SK-N-SH treated with all-trans-retinoic acid at 6 μM for 48 hours (cell line): ENCODE data around the gene ANXA11.

Experiments used
- ARNTL ChIP-seq: fragments of 450-650 bp; formaldehyde crosslinking; IDR thresholded peaks from 2 replicates; pipeline ENCODE4 v1.5.0; 2020; ENCODE audit warnings: low read depth, mild to moderate bottlenecking, moderate library complexity, borderline replicate concordance
- CREB5 ChIP-seq: fragments of 250-450 bp; sonication (Bioruptor Pico); IDR thresholded peaks from 2 replicates; pipeline ENCODE4 v1.5.1; 2020; ENCODE audit warnings: low read depth, mild to moderate bottlenecking, moderate library complexity
- ESRRG ChIP-seq: fragments of 250-450 bp; sonication (Bioruptor Pico); IDR thresholded peaks from 2 replicates; pipeline ENCODE4 v1.6.1; 2021; ENCODE audit warnings: mild to moderate bottlenecking
- GLIS3 ChIP-seq: fragments of 250-450 bp; sonication (Bioruptor Pico); IDR thresholded peaks from 2 replicates; pipeline ENCODE4 v1.5.0; 2020; ENCODE audit warnings: mild to moderate bottlenecking, moderate library complexity
- ISL1 ChIP-seq: fragments of 250-450 bp; sonication (Bioruptor Pico); IDR thresholded peaks from 2 replicates; pipeline ENCODE4 v2.1.2; 2022; ENCODE audit warnings: mild to moderate bottlenecking, moderate library complexity
- TOX ChIP-seq: fragments of 250-450 bp; sonication (Bioruptor Pico); IDR thresholded peaks from 2 replicates; pipeline ENCODE4 v1.8.0; 2021; ENCODE audit warnings: mild to moderate bottlenecking, moderate library complexity, borderline replicate concordance
- ZFP3 ChIP-seq: fragments of 250-450 bp; sonication (Bioruptor Pico); IDR thresholded peaks from 2 replicates; pipeline ENCODE4 v1.5.0; 2020; ENCODE audit warnings: mild to moderate bottlenecking, moderate library complexity
- ZFP30 ChIP-seq: fragments of 450-650 bp; formaldehyde crosslinking; IDR thresholded peaks from 2 replicates; pipeline ENCODE4 v1.5.0; 2022; ENCODE audit warnings: mild to moderate bottlenecking, moderate library complexity
- ZNF565 ChIP-seq: fragments of 450-650 bp; formaldehyde crosslinking; conservative IDR thresholded peaks from 2 replicates; pipeline ENCODE4 v1.5.0; 2020; ENCODE audit warnings: low read depth, mild to moderate bottlenecking, moderate library complexity
- ZNF70 ChIP-seq: fragments of 450-650 bp; formaldehyde crosslinking; IDR thresholded peaks from 2 replicates; pipeline ENCODE4 v1.5.0; 2020; ENCODE audit warnings: mild to moderate bottlenecking, moderate library complexity
- ZNF8 ChIP-seq: fragments of 450-650 bp; formaldehyde crosslinking; IDR thresholded peaks from 2 replicates; pipeline ENCODE4 v1.5.0; 2020; ENCODE audit warnings: mild to moderate bottlenecking, moderate library complexity
- TF ChIP-seq, protein P1 (sequence below): fragments of 250-450 bp; sonication (Bioruptor Pico); IDR thresholded peaks from 2 replicates; pipeline ENCODE4 v1.8.0; 2021; ENCODE audit warnings: low read depth, mild to moderate bottlenecking, moderate library complexity, borderline replicate concordance
- TF ChIP-seq, protein P2 (sequence below): fragments of 250-450 bp; sonication (Bioruptor Pico); IDR thresholded peaks from 2 replicates; pipeline ENCODE4 v1.8.0; 2020; ENCODE audit warnings: mild to moderate bottlenecking, moderate library complexity, borderline replicate concordance
- TF ChIP-seq, protein P3 (sequence below): fragments of 250-450 bp; sonication (Bioruptor Pico); IDR thresholded peaks from 2 replicates; pipeline ENCODE4 v1.5.0; 2020; ENCODE audit warnings: mild to moderate bottlenecking, moderate library complexity

DNA sequence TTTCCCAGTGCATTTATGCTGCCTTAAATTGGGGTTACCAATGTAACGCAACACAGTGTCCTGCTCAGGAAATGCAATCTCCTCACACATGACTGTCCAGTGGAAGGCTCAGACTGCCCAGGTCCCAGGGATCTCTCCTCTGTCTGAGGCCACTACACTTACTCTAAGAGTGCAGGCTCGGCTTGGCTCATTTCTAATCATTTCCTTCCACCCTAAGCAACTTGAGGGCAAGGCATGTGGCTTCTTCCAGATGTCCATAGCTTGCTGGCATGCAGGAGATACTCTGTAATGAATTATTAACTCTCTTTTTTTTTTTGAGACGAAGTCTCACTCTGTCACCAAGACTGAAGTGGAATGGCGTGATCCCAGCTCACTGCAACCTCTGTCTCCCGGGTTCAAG, 49.1 kb downstream of the ANXA11 start:
- TF ChIP-seq GLIS3 (CRISPR knock-in tag): no peak
- TF ChIP-seq, protein P1, sequence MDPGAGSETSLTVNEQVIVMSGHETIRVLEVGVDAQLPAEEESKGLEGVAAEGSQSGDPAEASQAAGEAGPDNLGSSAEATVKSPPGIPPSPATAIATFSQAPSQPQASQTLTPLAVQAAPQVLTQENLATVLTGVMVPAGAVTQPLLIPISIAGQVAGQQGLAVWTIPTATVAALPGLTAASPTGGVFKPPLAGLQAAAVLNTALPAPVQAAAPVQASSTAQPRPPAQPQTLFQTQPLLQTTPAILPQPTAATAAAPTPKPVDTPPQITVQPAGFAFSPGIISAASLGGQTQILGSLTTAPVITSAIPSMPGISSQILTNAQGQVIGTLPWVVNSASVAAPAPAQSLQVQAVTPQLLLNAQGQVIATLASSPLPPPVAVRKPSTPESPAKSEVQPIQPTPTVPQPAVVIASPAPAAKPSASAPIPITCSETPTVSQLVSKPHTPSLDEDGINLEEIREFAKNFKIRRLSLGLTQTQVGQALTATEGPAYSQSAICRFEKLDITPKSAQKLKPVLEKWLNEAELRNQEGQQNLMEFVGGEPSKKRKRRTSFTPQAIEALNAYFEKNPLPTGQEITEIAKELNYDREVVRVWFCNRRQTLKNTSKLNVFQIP (CRISPR knock-in tag): no peak
- no peak for TF ChIP-seq CREB5 (CRISPR knock-in tag)
- TF ChIP-seq, protein P2, sequence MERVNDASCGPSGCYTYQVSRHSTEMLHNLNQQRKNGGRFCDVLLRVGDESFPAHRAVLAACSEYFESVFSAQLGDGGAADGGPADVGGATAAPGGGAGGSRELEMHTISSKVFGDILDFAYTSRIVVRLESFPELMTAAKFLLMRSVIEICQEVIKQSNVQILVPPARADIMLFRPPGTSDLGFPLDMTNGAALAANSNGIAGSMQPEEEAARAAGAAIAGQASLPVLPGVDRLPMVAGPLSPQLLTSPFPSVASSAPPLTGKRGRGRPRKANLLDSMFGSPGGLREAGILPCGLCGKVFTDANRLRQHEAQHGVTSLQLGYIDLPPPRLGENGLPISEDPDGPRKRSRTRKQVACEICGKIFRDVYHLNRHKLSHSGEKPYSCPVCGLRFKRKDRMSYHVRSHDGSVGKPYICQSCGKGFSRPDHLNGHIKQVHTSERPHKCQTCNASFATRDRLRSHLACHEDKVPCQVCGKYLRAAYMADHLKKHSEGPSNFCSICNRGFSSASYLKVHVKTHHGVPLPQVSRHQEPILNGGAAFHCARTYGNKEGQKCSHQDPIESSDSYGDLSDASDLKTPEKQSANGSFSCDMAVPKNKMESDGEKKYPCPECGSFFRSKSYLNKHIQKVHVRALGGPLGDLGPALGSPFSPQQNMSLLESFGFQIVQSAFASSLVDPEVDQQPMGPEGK (CRISPR knock-in tag): no peak
- TF ChIP-seq ARNTL (CRISPR knock-in tag): no peak
- no peak for TF ChIP-seq TOX (CRISPR knock-in tag)
- no peak for TF ChIP-seq ISL1 (CRISPR knock-in tag)
- no peak for TF ChIP-seq ESRRG (CRISPR knock-in tag)
- no peak for TF ChIP-seq ZNF8 (CRISPR knock-in tag)
- no peak for TF ChIP-seq ZNF565 (CRISPR knock-in tag)
- TF ChIP-seq ZFP3 (CRISPR knock-in tag): no peak
- TF ChIP-seq, protein P3, sequence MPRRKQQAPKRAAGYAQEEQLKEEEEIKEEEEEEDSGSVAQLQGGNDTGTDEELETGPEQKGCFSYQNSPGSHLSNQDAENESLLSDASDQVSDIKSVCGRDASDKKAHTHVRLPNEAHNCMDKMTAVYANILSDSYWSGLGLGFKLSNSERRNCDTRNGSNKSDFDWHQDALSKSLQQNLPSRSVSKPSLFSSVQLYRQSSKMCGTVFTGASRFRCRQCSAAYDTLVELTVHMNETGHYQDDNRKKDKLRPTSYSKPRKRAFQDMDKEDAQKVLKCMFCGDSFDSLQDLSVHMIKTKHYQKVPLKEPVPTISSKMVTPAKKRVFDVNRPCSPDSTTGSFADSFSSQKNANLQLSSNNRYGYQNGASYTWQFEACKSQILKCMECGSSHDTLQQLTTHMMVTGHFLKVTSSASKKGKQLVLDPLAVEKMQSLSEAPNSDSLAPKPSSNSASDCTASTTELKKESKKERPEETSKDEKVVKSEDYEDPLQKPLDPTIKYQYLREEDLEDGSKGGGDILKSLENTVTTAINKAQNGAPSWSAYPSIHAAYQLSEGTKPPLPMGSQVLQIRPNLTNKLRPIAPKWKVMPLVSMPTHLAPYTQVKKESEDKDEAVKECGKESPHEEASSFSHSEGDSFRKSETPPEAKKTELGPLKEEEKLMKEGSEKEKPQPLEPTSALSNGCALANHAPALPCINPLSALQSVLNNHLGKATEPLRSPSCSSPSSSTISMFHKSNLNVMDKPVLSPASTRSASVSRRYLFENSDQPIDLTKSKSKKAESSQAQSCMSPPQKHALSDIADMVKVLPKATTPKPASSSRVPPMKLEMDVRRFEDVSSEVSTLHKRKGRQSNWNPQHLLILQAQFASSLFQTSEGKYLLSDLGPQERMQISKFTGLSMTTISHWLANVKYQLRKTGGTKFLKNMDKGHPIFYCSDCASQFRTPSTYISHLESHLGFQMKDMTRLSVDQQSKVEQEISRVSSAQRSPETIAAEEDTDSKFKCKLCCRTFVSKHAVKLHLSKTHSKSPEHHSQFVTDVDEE (CRISPR knock-in tag): no peak
- no peak for TF ChIP-seq ZNF70 (CRISPR knock-in tag)
- no peak for TF ChIP-seq ZFP30 (CRISPR knock-in tag)
